GM19397 (cell line): ENCODE results near the gene PAX5.

Source experiments
- ATAC-seq: cut with Tn5 transposase; IDR thresholded peaks from one replicate; pipeline ENCODE4 v1.9.1; 2021; ENCODE audit warnings: mild to moderate bottlenecking, moderate library complexity; ENCODE audit not compliant: unreplicated experiment

The PAX5 gene

GRCh38 chr9:36988848-36989247, 45.2 kb downstream of the PAX5 start:
- no peak for ATAC-seq

GRCh38 chr9:36987891-36988290, 46.2 kb downstream of the PAX5 start:
- ATAC-seq, result no peak

- ATAC-seq, result no peak
These were observed 46.7 kb downstream of the PAX5 start for GRCh38 chr9:36987409-36987808.

GRCh38 chr9:36986468-36987408, 47.3 kb downstream of the PAX5 start:
- ATAC-seq, result no peak

- no peak for ATAC-seq
These were observed 48.1 kb downstream of the PAX5 start for GRCh38 chr9:36985769-36986467.

- ATAC-seq, result no peak
These were observed 48.9 kb downstream of the PAX5 start for GRCh38 chr9:36985061-36985768.

GRCh38 chr9:36980148-36980974, 53.7 kb downstream of the PAX5 start:
- ATAC-seq, result no peak

GRCh38 chr9:36976371-36977030, 57.6 kb downstream of the PAX5 start:
- ATAC-seq, result no peak

- no peak for ATAC-seq
These were observed 59.3 kb downstream of the PAX5 start for GRCh38 chr9:36974731-36975130.

- no peak for ATAC-seq
These were observed 62.1 kb downstream of the PAX5 start for GRCh38 chr9:36971935-36972488.

GRCh38 chr9:36970007-36970888, 63.8 kb downstream of the PAX5 start:
- no peak for ATAC-seq

GRCh38 chr9:36969216-36969771, 64.8 kb downstream of the PAX5 start:
- no peak for ATAC-seq

- ATAC-seq, result no peak
These were observed 65.4 kb downstream of the PAX5 start for GRCh38 chr9:36968574-36969215.

- no peak for ATAC-seq
These were observed 66.1 kb downstream of the PAX5 start for GRCh38 chr9:36967997-36968396.

- no peak for ATAC-seq
These were observed 67.5 kb downstream of the PAX5 start for GRCh38 chr9:36966371-36967097.

- no peak for ATAC-seq
These were observed 69.3 kb downstream of the PAX5 start for GRCh38 chr9:36964791-36965190.

- ATAC-seq, result no peak
These were observed 70.7 kb downstream of the PAX5 start for GRCh38 chr9:36963346-36963745.
